Measurements from ENCODE around the gene HPCAL4.
A peak's percentile ranks its signal among the peaks of the same experiment; 100 is the strongest.

The HPCAL4 gene

DNA sequence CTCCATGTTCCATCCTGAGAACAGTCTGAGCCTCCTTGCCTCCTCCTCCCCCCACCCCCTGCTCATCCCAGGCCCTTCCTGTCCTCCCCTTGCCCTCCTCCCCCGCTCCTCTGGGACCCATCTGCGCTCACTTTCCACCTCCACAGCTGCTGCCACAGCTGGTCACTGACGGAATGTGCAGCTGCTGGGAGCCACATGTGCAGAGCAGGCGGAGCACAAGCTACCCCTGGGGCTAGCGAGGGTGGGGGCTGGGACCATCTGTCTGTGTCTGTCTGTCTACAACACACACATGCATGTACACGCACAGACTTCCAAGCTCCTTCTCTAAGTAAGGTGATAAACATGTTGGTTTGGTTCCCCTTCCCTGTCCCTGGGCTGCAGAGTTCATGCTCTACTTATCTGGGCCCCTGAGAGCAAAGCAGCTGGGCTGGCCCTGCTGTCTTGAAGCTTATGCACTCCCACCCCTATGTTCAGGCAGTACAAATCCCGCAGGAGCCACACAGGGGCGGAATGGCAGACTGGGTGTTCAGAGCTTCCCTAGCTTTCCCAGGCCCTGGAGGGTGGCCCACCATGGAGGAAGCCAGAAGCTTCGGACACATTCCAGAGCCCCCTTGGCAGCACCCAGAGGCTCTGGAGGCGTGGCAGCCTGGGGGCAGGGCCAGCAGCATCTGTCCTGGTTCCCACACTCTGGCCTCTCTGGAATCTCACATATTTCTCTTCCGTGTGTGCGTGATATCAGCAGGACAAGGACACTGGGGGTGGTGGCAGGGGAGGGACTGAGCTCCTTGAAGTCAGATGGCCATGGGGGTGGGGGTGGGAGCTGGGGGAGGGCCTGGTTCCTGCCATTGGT lies 44.8 kb downstream of the HPCAL4 start:
- DNase-seq = no peak

GRCh38 chr1:39645411-39646043 lies 45.7 kb downstream of the HPCAL4 start:
- DNase-seq = no peak

- no peak for DNase-seq
These were observed 47.5 kb downstream of the HPCAL4 start for GRCh38 chr1:39643705-39644104.

DNA sequence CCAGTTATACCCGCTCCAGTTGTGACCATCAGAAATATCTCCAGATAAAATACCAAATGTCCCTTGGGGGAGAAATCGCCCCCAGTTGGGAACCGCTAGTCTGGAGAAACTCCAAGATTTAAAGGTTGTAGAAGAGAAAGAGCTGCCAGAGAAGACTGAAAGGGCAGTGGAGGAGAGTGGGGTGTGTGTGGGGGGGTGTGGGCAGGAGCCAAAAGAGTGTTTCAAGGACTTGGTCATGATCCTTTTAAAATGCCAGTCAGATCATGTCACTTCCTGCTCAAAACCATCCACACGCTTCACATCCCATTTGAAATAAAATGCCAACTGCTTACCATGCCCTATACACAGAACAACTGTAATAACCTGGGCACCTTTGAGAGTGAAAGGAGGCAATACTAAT lies 48.4 kb downstream of the HPCAL4 start:
- DNase-seq = no peak

DNA sequence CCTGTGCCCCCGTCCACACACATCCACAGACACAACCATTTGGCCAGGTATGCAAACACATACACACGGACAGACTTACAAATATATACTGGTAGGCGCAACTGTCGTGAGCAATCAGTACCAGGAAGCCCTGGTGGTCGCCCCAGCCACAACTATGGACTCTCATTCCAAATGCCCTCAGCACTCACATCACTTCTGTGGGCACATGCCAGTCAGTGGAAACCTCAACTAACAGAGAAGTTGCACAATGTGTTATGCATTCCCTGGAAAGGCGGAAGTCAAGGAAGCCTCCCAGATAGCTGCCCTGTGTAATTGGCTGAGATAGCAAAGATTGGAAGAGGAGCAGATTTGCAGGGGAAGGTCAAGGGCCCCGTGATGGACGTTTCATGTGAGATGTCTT lies 50.4 kb downstream of the HPCAL4 start:
- no peak for DNase-seq

DNA sequence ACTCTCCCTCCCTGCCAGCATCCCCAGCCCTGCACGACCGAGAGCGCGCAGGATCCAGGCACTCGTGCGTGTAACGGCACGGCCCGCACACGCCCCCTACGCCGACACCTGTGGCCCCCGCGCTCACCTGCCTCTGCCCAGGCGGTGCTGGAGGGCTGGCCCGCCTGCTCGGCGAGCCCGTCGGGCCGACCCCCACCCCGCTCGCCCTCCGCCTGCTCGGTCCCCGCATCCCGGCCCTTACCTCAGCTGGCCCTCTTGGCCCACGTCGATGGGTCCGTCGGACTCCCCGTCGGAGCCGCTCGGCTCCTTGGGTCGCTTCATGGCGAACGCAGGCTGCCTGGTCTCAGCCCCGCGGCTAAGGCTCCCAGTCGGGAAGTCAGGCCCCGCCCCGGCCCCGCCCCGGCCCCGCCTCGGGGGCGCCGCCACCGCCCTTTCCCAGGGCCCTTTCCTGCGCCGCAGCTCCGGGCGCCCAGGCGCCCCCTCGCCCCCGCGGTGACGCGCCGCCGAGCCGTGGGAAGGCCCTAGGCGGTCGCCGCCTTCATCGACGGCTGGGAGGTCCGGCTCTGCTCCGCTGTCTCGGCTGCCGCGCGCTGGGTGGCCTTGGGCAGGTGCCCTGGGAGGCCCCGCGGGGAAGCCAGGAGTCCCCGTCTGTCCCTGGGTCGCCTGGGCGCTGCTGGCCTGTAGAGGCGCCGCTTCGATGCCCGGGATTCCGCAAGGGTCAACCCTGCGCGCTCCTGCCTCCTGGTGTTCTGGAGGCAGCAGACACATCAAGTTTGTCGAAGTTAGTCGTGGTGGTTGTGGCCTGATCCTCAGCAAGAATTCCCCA lies 51.7 kb downstream of the HPCAL4 start, which contains the start of gene HEYL:
Gene HEYL, minus strand, starts transcription at position 339 of the 826 bp plus-strand sequence. Its CDS starts 18 bp downstream, at position 321.
- peak; percentile 50 for DNase-seq

DNA sequence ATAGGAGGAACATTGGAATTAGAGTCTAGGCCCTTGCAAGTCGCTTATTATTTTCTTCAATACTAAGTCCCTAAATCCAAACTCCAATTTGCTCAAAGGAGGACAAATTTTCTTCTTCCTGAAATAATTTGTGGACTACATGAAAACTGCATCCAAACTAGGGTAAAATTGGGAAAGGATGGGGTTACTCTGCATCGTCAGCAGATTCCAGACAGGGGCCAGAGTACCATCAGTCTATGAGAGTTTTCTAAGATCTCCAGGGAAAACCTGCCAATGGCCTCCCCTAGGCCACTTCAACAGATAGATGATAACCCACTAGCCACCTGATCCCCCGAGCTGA lies 52.3 kb downstream of the HPCAL4 start:
- DNase-seq = no peak

DNA sequence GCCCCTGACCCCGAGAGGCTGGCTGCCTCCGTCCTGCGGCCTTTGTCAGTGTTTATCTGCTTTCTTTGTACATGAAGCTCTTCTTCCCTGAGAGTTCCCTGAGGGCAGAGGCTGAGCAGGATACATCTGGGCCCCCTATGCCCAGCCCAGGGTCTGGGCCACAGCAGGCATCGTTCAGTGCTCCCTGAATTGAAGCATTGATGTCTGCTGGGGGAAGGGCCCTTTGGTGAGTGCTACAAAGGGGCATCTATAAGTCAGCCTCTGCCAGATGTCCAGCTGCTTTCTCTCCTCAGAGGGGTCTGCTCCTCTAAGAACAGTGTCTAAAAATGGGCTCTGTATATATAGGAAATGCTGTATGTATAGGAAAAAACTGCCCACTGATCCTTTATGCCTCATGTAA lies 53.9 kb downstream of the HPCAL4 start:
- DNase-seq = no peak

DNA sequence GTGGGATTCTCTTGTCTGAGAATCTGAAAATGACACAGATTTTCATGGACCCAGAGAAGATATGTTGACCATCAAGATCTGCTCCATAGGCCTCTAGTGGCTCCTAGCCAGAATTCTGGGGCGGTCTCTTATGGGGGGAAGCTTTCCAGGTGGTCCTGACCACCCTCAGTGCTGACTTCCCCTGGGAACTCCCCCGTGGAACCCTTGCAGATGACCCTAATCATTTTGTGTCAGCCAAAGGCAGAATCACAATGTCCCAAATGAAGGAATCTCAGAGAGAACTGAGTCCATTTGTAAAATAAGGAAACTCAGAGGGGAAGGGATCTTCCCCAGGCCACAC lies 55.4 kb downstream of the HPCAL4 start:
- no peak for DNase-seq

GRCh38 chr1:39635205-39635870 lies 55.9 kb downstream of the HPCAL4 start:
- no peak for DNase-seq

- DNase-seq = no peak
These were observed 57.8 kb downstream of the HPCAL4 start for GRCh38 chr1:39633422-39633821.

DNA sequence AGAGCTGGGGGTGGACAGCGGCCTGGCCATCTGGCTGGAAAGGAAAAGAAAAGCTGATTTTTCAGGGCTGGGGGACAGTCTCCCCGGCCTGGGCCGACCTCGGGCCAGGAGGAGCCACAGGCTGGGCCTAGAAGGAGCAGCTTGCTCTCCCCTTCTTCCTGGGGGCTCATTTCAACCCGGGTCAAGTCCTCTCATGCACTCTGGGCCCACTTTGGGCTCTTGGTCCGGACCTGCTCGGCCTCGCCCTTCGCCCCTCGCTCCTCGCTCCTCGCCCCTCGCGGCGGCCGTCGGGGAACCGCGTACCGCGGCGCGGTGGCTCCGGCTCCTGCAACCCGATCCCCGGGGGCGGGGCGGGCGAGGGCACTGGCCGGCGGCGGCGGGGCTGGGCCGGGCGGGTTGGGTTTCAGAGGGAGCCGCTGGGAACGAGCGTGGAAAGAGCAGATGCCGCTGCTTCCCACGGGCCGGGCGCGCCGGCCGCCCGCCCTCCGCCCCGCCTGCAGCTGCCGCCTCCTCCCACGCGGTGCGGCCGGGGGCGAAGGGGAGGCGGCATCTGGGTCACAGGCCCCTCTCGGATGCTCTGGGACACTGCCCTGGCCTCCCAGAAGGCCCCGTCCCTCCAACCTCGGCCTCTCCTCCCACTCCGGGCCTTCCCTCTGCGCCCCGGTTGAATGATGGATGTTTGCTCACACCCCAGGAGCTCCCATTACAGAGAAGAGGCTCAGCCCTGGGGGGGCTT lies 58.4 kb downstream of the HPCAL4 start:
- peak; percentile 64 for DNase-seq

DNA sequence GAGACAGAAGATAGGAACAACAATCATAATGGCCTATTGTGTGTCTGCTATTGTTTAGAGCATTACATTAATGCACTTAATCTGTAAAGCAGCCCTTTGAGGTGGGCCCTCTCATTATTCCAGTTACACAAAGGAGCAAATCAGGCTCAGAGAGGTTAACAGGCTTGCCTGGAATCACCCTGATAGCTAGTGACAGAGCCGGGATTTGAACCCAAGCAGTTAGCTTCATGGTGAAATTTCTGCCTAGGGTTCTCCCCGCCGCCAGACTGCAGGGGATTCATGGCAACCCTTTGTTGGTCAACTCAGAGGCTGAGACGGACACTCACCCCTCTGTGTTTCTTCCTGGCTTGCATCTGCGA lies 58.9 kb downstream of the HPCAL4 start:
- no peak for DNase-seq

DNA sequence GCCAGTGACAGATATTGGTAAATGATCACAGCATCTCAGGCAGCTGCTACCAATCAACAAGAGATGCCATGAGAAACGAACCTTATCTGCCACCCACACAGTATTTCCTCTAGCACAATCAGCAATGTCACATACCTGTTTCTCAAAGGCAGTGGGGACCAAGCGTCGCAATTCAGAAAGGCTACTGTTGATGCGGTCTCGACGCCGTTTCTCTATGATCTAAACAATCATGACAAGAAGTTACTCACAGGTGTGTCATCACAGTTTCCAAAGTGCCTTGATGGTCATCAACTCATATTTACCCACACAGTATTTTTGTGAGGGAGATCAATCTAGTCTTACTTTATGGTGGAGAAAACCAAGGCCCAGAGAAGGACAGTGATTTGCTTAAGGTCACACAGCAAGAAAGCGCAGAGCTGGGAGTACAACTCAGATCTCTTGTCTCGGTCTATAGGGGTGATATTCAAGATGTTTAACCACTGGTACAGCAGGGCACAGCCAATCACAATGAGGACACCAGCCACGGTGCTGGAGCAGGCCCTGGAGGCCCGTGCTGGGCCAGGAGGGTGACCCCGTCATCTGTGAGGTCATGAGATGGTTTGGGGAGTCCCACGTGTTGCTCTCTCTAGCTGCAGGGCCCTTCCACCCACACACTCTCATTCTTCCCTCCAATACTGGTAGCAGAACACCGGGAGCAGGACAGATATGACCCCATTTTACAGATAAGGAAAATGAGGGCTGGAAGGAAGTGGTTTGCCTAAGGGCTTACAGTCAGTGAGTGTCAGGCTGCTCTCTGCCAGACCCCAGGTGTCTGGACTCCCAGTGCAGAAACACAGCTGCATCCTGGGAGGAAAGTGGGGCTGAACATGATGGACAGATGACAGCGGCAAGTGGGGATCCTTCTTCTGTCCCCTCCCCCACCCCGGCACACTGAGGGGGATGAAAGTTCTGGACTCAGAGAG lies 59.6 kb downstream of the HPCAL4 start:
- DNase-seq = no peak

- no peak for DNase-seq
These were observed 62.4 kb downstream of the HPCAL4 start for GRCh38 chr1:39628807-39629350.

All from COR-L47 (cell line).